22Rv1 (cell line): ENCODE measurements around the gene LTA.

Source experiments
- H3K27ac ChIP-seq: fragments of 450-650 bp; 2 replicates; pipeline ENCODE4 v1.5.1; 2017
- ZFX ChIP-seq: fragments of 450-650 bp; IDR thresholded peaks from 2 replicates; pipeline ENCODE4 v1.6.1; 2017; ENCODE audit warnings: antibody characterized with exemption, borderline replicate concordance
- TF ChIP-seq, protein P1 (sequence below): fragments of 450-650 bp; IDR thresholded peaks from 2 replicates; pipeline ENCODE4 v1.5.1; 2017; ENCODE audit warnings: mild to moderate bottlenecking

Gene LTA

DNA sequence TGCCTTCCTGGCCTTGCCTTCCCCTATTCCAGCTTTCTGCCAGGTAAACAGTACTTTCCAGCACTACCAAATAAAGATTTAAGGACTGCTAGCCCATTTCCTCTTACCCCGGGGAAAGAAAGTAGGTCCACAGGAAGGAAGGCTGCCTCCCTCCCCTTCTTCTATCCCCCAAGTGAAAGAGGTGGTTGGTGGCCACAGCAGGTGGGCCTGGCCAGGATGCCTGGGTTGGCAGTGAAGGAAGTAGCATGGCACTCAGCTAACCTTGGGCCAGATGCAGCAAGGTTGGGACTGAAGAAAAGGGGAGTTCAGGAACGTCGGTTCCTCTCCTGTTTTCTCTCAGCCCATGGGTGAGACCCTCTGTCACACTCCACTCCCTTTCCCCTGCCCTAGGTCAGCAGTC is 15.8 kb upstream of the LTA start:
- H3K27ac ChIP-seq = no peak overlapping the region

DNA sequence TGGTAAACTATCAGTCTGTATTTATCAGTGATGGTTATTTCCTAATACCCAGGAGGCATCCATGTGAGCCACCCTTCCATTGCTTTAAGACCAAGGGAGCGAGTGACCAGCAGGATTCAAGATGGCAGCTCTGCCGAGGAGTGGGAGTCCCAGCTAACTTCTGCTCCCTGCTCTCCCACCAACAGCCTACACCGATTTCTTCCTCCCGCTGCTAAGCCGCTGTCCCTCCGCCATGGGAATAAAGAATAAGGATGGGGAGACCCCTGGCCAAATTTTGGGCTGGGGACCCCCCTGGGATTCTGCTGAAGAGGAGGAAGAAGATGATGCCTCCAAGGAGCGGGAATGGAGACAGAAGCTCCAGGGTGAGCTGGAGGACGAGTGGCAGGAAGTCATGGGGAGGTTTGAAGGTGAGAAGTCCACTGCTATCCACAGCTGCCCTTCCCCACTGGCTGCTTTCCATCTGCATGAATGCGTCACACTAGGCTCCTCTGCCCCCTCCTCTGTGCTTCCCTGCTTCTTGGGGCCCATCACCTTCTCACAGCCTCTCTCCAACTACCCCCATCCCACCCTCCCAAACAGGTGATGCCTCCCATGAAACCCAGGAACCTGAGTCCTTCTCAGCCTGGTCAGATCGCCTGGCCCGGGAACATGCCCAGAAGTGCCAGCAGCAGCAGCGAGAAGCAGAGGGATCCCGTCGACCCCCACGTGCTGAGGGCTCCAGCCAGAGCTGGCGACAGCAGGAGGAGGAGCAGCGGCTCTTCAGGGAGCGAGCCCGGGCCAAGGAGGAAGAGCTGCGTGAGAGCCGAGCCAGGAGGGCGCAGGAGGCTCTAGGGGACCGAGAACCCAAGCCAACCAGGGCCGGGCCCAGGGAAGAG is 14.4 kb upstream of the LTA start:
- TF ChIP-seq, protein P1, sequence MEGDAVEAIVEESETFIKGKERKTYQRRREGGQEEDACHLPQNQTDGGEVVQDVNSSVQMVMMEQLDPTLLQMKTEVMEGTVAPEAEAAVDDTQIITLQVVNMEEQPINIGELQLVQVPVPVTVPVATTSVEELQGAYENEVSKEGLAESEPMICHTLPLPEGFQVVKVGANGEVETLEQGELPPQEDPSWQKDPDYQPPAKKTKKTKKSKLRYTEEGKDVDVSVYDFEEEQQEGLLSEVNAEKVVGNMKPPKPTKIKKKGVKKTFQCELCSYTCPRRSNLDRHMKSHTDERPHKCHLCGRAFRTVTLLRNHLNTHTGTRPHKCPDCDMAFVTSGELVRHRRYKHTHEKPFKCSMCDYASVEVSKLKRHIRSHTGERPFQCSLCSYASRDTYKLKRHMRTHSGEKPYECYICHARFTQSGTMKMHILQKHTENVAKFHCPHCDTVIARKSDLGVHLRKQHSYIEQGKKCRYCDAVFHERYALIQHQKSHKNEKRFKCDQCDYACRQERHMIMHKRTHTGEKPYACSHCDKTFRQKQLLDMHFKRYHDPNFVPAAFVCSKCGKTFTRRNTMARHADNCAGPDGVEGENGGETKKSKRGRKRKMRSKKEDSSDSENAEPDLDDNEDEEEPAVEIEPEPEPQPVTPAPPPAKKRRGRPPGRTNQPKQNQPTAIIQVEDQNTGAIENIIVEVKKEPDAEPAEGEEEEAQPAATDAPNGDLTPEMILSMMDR = no peak
- no peak for TF ChIP-seq ZFX
- H3K27ac ChIP-seq = no peak overlapping the region

More for the DNA sequence above, 15.8 kb upstream of the LTA start:
- no peak for TF ChIP-seq ZFX
- TF ChIP-seq, protein P1 = no peak

DNA sequence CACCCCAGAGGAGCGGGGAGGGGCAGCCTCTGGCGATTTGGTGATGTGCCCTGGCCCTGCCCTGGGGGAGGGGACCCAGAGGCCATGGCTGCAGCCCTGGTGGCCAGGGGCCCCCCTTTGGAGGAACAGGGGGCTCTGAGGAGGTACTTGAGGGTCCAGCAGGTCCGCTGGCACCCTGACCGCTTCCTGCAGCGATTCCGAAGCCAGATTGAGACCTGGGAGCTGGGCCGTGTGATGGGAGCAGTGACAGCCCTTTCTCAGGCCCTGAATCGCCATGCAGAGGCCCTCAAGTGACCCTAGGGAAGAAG is 13.8 kb upstream of the LTA start:
- H3K27ac ChIP-seq = no peak overlapping the region

DNA sequence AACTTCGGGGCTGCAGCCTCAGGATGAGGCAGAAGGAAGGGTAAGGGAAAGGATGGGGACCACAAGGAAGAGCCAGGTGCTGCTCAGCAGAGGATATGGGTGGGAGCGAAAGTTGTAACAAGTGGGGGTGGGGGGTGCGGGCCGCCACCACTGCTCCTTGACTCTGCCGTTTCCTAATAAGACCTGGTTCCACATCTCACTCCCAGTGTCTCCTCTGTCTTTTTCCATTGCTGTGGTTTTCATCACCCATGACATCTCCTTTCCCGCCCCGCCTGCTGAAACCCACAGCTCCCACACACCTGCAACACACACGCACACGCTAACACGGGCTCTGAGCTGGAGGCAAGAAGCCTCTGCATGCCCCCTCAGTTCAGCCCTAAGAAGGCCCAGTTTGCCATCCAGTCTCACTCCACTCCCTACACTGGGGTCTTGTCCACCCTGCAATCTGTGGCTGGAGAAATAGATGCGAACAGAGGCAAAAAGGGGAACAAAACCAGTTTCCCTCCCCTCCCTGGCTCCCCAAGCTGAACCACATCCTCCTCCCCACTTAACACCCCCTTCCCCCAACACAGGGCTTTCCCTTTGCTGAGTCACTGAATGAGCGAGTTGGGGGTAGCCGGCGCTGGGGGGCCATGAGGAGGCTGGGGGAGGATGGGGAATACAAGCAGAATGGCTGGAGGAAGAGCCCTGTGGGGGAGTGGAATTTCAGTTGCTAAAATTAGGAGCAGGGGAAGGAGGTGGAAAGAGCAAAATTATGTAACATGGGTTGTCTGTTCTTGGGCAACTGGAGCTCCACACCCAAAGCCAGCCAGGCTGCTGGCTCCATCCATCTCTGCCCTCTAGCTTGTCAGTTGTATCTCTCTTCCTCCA is 13.2 kb upstream of the LTA start:
- TF ChIP-seq ZFX = no peak
- TF ChIP-seq, protein P1 = no peak
- no peak overlapping the region for H3K27ac ChIP-seq

More for the DNA sequence above, 13.8 kb upstream of the LTA start:
- no peak for TF ChIP-seq ZFX
- TF ChIP-seq, protein P1 = no peak

DNA sequence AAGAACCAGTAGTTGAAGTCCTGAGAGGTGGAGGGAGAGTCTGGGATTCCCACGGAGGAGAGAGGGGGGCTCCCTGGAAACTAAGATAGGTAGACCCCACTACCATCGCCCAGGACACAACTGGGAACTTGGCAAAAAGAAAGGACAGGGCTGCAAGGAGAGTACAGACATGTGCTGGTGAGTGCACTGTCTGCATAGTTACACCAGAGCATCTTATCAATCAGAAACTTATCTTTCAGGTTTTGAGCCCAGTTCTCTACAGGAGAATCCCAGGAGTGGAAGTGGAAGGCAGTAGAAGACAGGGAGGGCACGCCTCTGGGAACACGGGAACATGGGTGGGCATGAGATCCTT is 12.5 kb upstream of the LTA start:
- no peak overlapping the region for H3K27ac ChIP-seq
- TF ChIP-seq ZFX = no peak
- TF ChIP-seq, protein P1 = no peak

DNA sequence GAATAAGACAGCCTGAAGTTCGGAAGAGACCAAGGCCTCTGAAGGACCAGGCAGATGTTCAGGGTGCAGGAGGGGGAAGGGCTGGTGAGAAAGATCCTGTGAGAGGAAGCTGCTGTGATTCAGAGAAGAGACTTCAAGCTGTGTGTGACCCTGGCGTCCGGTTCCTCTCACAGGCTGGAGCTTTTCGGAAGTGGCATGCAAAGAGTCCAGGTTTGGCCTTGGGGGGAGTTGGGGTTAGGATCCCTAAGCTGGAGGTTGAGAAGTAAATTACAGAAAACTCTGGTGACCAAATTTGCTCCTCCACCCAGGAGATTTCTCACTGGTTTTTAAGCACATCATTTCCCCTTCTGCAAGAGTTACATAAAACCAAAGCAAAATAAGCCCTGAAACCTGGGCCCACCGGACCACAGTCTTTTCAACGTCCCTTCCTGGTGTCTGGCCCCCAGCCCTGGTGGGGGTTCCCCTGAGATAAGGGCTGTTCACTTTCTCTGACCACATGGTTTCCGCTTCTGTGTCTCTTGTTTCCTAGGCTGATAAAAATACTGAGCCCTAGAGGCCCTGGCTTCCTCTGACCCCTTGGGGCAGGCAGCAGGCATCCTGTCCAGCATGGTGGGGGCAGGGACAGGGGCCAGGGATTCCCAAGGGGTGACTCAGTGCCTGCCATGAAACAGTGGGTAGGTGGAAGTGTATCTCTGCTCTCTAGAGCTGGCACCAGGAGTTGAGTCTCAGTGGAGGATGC is 12.0 kb upstream of the LTA start:
- TF ChIP-seq, protein P1 = no peak
- no peak for TF ChIP-seq ZFX
- H3K27ac ChIP-seq = no peak overlapping the region

GRCh38 chr6:31560697-31561058 is 11.4 kb upstream of the LTA start:
- no peak for TF ChIP-seq ZFX
- TF ChIP-seq, protein P1 = no peak
- H3K27ac ChIP-seq = no peak overlapping the region
